Right cardiac atrium (tissue), 5 donors: ENCODE data around the gene GDF9. TPM values are rescaled to one million over a fixed set of nuclear protein-coding genes. Genes with fewer than 3 reads are reported as not detected.

Experiments
- ATAC-seq, 2 donors: fragments of 200-7000 bp; cut with Tn5 transposase; one replicate each; pipeline versions ENCODE4 v1.8.0 to v1.9.1; 2020; ENCODE audit warnings: moderate library complexity in 2 of 2, mild to moderate bottlenecking in 1 of 2
- DNase-seq, 3 donors: peaks; one replicate each; pipeline ENCODE4 v3.0.0-alpha.2; 2020
- H3K27ac ChIP-seq: one replicate; pipeline ENCODE4 v1.5.1; 2013; ENCODE audit warnings: mild to moderate bottlenecking, low read length, control low read depth, moderate library complexity
- H3K27me3 ChIP-seq: one replicate; pipeline ENCODE4 v1.6.1; 2013; ENCODE audit not compliant: control insufficient read depth, insufficient read depth
- H3K4me1 ChIP-seq: one replicate; pipeline ENCODE4 v1.6.1; 2013; ENCODE audit warnings: low read length; ENCODE audit not compliant: control insufficient read depth, insufficient read depth
- H3K4me3 ChIP-seq: one replicate; pipeline ENCODE4 v1.5.1; 2013; ENCODE audit warnings: low read length, control low read depth
- H3K9me3 ChIP-seq: one replicate; pipeline ENCODE4 v1.6.1; 2013; ENCODE audit warnings: low read length; ENCODE audit not compliant: control insufficient read depth
- WGBS: extraction: QIAGEN DNeasy Blood & Tissue Kit; methylation state at CpG from one replicate; pipeline ENCODE4 v1.1.7; 2013; 5-methylcytosine and 5-hydroxymethylcytosine counted together
- intact Hi-C, 4 donors: fragments of 100-400 bp; cut with DNase I; formaldehyde crosslinking; loops; one replicate each; pipeline versions ENCODE4 v1.11.0 to v1.14.0; 2022 to 2023
- polyA plus RNA-seq: library from polyadenylated mRNA; stranded (reverse); fragments of 200-250 nt; gene quantifications from one replicate; pipeline ENCODE4 v1.2.3, GENCODE V29; 2013
- total RNA-seq, 4 donors: library from RNA; stranded (reverse); fragmentation: NEBNext Ultra II Directional; extraction: Animal tissue kit (Norgen Biotek cat#: 25700); gene quantifications; one replicate each; pipeline ENCODE4 v1.2.1, GENCODE V29; 2021
- donor health status: healthy with polysubstance abuse.
- donor health status: DM: no; HTN: yes; CAD: no.
- donor health status: DM: no; HTN: no; CAD: no.
- donor health status: DM: no; HTN: yes; CAD: no; lungs with severe emphysema.
- donor health status: DM: yes; HTN: yes; CAD: no.

Gene GDF9
- total and polyA plus RNA-seq, 5 donors = 0.09 to 0.54 (median 0.16) TPM; not detected in 1

DNA sequence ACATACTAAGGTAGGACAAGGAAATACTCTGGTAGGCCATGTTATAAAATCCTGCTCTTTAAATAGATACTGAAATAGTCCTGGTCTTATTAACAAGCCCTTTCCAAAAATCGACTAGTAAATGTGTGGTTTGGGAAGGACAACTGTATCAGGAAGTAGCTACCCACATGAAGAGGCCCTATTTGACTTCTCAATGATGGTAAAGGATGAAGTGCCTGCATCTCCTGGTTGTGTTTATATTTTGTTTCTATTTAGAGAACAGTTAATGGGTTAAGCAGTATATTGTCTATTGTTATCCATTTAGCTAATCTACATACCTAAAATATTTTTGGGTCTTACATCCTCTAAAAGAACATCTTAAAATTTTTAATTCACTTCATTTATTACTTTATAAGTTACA lies 12.5 kb downstream of the GDF9 start:
- intact Hi-C loops = no loop called here
- no peaks in the 10 kb centered on the region for H3K9me3 ChIP-seq
- H3K4me1 ChIP-seq = no peaks in the 10 kb centered on the region
- DNase-seq (no peak), ATAC-seq (no peak)
- no peak overlapping the region for H3K4me3 ChIP-seq
- H3K27ac ChIP-seq = no peak overlapping the region
- WGBS = 33% methylated on average over 1 of the region's 1 CpG
- H3K27me3 ChIP-seq = no peaks in the 10 kb centered on the region

DNA sequence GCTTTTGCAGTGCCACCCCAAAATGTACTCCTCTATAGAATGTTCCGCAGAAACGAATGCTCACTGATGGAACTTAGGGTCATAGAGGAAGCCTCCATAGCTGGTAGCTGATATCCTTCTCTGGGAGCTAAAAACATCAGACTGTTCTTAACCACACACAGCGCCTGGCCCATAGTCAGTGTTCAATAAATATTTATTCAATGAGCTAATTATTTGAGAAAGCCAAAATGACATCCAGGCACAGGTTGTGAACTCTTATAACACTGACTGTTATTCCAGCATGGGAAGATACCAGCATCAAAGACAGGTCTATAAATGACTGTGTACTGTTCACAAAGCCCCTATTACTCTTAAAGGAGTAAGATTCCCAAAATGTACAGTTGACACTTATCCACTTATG lies 12.9 kb downstream of the GDF9 start:
- Histone ChIP-seq H3K4me1 (no peaks in the 10 kb centered on the region), H3K4me3 (no peak overlapping the region), H3K9me3 (no peaks in the 10 kb centered on the region), H3K27me3 (no peaks in the 10 kb centered on the region), H3K27ac (no peak overlapping the region)
- intact Hi-C loops = no loop called here
- no peak for ATAC-seq
- WGBS = 93% methylated on average over 3 of the region's 3 CpGs
- no peak for DNase-seq

DNA sequence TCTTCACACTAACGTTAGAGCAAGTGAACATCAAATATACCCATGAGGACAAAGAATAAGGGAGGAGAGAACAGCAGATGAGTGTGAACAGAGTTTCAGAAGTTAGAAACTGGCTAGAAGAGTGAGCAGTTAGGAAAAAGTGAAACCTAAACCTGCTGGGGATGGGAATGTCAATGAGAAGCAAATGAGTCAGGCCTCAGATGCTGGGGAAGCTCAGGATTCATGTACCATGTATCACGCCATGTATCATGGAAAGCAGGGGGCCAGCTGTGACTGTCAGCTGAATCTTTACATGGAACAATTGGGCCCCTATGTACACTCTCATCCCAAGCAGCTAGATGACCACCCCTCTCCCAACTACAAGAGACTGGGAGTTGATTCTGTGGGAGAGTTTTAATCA lies 16.2 kb downstream of the GDF9 start:
- Histone ChIP-seq H3K27me3 (no peaks in the 10 kb centered on the region), H3K27ac (no peak overlapping the region), H3K4me3 (no peak overlapping the region), H3K4me1 (no peaks in the 10 kb centered on the region), H3K9me3 (no peaks in the 10 kb centered on the region)
- DNase-seq (no peak), ATAC-seq (no peak)
- WGBS = 73% methylated on average over 2 of the region's 2 CpGs
- intact Hi-C loops = no loop called here

GRCh38 chr5:132849347-132849746 lies 16.9 kb downstream of the GDF9 start:
- intact Hi-C loops = no loop called here
- WGBS = 71% methylated on average over 1 of the region's 1 CpG

GRCh38 chr5:132848270-132848669 lies 18.0 kb downstream of the GDF9 start:
- Histone ChIP-seq H3K27me3 (no peaks in the 10 kb centered on the region), H3K27ac (no peak overlapping the region), H3K4me1 (no peaks in the 10 kb centered on the region), H3K4me3 (no peak overlapping the region), H3K9me3 (no peaks in the 10 kb centered on the region)
- ATAC-seq = no peak
- intact Hi-C loops = no loop called here
- WGBS = 94% methylated on average over 8 of the region's 8 CpGs
- no peak for DNase-seq

More at GRCh38 chr5:132849347-132849746, 16.9 kb downstream of the GDF9 start:
- no peaks in the 10 kb centered on the region for H3K4me1 ChIP-seq
- no peaks in the 10 kb centered on the region for H3K27me3 ChIP-seq
- H3K4me3 ChIP-seq = no peak overlapping the region
- DNase-seq (no peak), ATAC-seq (no peak)
- no peaks in the 10 kb centered on the region for H3K9me3 ChIP-seq
- no peak overlapping the region for H3K27ac ChIP-seq

DNA sequence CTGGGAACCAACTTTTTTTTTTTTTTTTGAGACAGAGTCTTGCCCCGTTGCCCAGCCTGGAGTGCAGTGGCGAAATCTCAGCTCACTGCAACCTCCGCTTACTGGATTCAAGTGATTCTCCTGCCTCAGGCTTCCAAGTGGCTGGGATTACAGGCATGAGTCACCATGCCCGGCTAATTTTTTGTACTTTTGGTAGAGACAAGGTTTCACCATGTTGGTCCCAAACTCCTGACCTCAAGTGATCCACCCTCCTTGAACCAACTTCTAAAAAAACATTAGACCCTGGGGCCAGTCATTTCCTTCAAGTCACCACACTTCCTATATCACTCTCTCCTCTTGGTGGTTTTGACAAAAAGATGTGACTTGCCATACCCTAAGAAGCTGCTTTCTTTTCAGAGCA lies 25.0 kb downstream of the GDF9 start:
- DNase-seq = no peak
- no peak for ATAC-seq
- no peaks in the 10 kb centered on the region for H3K4me1 ChIP-seq
- WGBS = 91% methylated on average over 4 of the region's 4 CpGs
- no peak overlapping the region for H3K27ac ChIP-seq
- H3K27me3 ChIP-seq = no peaks in the 10 kb centered on the region
- no peak overlapping the region for H3K4me3 ChIP-seq
- H3K9me3 ChIP-seq = no peaks in the 10 kb centered on the region
- intact Hi-C loops = no loop called here

DNA sequence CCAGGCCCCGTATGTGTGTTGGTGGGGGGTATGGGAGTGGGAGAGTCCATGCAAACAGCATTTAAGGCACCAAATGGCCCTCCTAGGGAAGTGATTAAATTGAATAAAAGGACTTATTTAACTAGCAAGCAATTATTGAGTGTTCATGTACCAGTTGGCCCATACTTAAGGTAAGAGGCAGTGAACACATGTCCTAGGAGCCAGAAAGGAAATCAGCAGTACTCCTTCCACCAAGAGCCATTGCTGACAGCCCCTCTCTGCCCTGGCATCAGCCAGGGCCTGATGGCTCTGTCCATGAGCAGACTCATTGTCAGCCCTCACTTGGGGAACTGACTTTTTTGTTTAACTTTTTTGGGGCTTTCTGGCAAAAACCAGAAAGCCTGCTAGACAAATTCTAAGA lies 25.4 kb downstream of the GDF9 start:
- no peak overlapping the region for H3K27ac ChIP-seq
- intact Hi-C loops = no loop called here
- 60% methylated on average over 1 of the region's 1 CpG for WGBS

DNA sequence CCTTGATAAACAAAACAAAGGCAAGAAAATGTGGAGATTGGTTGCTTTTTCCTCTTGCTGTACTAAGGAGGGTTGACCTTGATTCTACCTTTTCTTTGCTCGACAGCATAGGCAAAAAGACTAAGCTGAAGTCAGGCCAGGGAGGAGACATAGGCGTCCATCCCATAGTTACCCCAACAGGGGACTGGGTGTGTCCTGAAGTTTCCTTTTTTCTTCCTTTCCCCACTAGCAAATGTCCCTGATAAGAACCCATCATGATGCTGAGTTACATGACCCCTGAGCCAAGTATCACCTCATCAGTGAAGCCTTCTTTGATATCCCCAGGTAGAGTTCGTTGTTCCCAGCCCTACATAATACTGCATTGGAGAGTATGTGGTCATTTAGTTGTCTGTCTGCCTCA lies 26.0 kb downstream of the GDF9 start:
- WGBS = 60% methylated on average over 3 of the region's 3 CpGs
- no peaks in the 10 kb centered on the region for H3K27me3 ChIP-seq
- intact Hi-C loops = no loop called here
- no peaks in the 10 kb centered on the region for H3K4me1 ChIP-seq
- H3K4me3 ChIP-seq = no peak overlapping the region
- ATAC-seq (no peak), DNase-seq (no peak)
- H3K9me3 ChIP-seq = no peaks in the 10 kb centered on the region
- H3K27ac ChIP-seq = no peak overlapping the region

More for the DNA sequence above, 25.4 kb downstream of the GDF9 start:
- Histone ChIP-seq H3K4me3 (no peak overlapping the region), H3K27me3 (no peaks in the 10 kb centered on the region), H3K4me1 (no peaks in the 10 kb centered on the region), H3K9me3 (no peaks in the 10 kb centered on the region)
- DNase-seq = no peak
- no peak for ATAC-seq

- H3K4me1 ChIP-seq = no peaks in the 10 kb centered on the region
- H3K4me3 ChIP-seq = no peak overlapping the region
- no peak for DNase-seq
- no peaks in the 10 kb centered on the region for H3K27me3 ChIP-seq
- intact Hi-C loops = no loop called here
- peak; percentile 59 to 73 for ATAC-seq
- peak overlapping the region; percentile 78 for H3K27ac ChIP-seq
- 72% methylated on average over 8 of the region's 8 CpGs for WGBS
- no peaks in the 10 kb centered on the region for H3K9me3 ChIP-seq
Measured at GRCh38 chr5:132839426-132840301, 26.6 kb downstream of the GDF9 start.

DNA sequence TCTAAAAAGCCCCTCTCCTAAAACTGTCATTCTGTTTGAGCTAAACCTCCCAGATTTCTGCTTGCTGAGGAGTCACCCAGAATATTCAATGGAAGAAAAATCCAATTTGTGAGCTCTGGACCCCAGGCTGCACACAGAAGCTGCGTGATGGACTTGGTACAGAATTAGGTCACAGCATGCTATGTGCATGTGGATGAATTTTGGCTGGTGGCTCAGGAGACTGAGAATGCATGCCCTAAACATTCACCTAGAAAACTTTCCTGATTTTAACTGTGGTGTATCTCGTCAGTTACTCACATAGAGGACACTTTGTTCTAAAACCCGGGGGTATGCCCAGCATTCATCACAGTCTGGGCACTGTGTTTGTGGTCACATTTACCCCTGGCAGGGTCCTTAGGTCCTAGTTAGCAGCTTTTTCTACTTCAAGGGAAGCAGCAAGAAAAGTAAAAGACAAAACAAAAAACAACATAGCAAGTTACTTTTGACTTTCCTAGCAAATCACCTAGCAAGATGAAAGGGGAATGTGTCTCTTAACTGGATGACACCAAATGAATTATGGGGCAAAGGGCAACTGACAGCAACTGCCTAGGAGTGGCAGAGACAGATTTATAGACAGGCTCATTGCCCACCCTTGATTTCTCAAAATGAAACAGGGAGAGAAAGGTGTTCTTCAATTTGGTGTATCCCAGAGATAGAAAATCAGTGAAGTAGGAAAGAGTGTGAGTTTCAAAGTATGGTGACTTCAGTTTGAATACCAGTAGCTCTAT lies 27.6 kb downstream of the GDF9 start:
- H3K4me3 ChIP-seq = no peak overlapping the region
- intact Hi-C loops = no loop called here
- WGBS = 87% methylated on average over 3 of the region's 3 CpGs
- no peaks in the 10 kb centered on the region for H3K27me3 ChIP-seq
- no peak for ATAC-seq
- no peak overlapping the region for H3K27ac ChIP-seq
- no peaks in the 10 kb centered on the region for H3K4me1 ChIP-seq
- H3K9me3 ChIP-seq = no peaks in the 10 kb centered on the region
- no peak for DNase-seq

GRCh38 chr5:132837868-132838267 lies 28.4 kb downstream of the GDF9 start:
- Histone ChIP-seq H3K27ac (no peak overlapping the region), H3K9me3 (no peaks in the 10 kb centered on the region), H3K4me3 (no peak overlapping the region), H3K4me1 (no peaks in the 10 kb centered on the region), H3K27me3 (no peaks in the 10 kb centered on the region)
- intact Hi-C loops = no loop called here
- ATAC-seq (no peak), DNase-seq (no peak)
- WGBS = 77% methylated on average over 2 of the region's 2 CpGs
